ENCODE measurements around the gene STXBP1.

Gene STXBP1

GRCh38 chr9:127660886-127661741 is 49.0 kb downstream of the STXBP1 start:
- no peak for DNase-seq

GRCh38 chr9:127662617-127663016 is 50.5 kb downstream of the STXBP1 start:
- no peak for DNase-seq

DNA sequence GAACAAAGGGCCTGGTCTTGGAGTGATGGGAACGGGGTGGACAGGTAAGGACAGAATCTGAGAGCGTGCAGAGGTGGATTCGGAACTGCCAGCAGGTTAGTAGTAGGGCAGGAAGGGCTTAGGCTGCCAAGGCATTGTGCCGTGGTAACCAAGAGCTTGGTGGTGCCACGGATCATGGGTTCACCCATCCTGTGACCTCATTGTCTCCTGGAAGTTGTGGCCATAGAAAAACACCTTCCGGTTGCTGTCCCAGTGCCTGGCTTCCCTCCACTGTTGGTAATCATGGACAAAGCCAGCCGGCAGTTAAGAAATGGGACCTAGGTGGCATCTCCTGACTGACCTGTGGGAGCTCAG is 52.2 kb downstream of the STXBP1 start:
- no peak for DNase-seq

DNA sequence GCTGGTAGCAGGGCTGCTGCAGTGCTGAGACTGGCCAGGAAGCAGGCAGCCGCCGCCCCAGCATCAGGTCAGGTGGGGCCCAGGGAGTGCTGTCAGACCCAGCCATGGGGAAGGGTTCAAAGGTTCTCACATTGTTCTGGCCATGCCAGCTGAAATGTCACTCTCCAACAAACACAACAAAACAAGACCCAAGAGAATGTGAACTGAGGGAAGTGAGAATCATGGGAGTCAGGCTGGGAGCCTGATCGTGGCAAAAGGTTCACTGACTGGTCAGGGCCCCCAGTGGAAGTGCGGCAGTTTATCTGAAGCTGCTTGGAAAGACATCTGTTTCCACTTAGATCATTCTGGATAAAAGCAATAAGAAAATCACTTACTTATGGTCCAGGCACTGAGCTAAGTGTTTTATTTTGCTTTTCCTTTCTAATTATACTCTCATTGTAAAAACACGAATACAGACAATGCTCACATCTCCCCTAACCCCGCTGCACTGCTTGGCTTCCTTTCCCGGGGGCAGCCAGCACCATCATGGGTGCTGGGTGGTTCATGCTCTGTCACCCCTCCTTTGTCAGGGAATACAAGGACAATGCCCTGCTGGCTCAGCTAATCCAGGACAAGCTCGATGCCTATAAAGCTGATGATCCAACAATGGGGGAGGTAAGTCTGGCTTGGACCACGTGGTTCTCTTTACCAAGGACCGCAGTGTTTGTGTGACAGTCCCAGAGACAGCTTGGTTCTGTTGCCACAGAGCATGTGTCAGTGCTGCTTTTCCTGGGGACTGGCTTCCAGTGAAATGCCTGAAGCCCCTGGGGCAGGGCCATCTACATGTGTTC is 52.8 kb downstream of the STXBP1 start:
- no peak for DNase-seq

GRCh38 chr9:127667127-127667844 is 55.2 kb downstream of the STXBP1 start:
- DNase-seq = no peak

GRCh38 chr9:127667906-127668305 is 55.8 kb downstream of the STXBP1 start:
- DNase-seq = no peak

DNA sequence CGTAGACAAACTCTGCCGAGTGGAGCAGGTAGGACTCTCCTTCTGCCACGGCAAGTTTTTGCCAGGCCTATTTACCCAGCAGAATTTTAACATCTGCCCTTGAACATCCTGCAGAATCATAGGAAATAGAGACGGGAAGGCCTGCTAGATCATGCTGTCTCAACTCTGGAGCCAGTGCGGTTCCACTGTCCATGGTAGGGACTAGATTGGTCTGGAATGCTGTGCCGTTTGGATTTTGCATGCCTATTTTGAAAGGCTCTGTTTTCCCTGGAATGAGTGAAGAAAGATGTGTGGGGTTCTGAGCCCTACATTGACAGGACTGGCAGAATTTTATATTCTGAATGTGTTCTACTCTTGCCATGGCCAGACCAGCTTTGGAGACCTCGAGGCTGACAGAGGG is 61.2 kb downstream of the STXBP1 start:
- no peak for DNase-seq

GRCh38 chr9:127676638-127677037 is 64.6 kb downstream of the STXBP1 start:
- no peak for DNase-seq

- no peak for DNase-seq
Observed at GRCh38 chr9:127679506-127679905, 67.4 kb downstream of the STXBP1 start.

DNA sequence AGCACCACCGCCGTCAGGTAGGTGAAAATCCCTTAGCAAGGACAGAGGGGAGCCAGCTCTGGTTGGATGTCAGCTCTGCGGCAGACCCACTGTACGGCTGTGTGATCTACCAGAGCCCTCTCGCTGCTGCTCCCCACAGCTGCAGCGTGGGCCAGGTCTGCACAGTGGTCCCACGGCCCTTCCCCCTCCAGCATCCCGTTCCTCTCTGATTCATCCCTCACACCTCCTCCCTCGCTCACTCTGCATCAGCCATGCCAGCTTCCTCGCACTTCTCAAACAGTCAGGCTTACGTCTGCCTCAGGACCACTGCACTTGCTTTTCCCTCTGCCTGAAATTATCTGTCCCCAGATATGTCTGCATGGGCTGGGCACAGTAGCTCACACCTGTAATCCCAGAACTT is 68.1 kb downstream of the STXBP1 start:
- no peak for DNase-seq

- no peak for DNase-seq
Observed at GRCh38 chr9:127680846-127681245, 68.8 kb downstream of the STXBP1 start.

GRCh38 chr9:127682351-127683136 is 70.5 kb downstream of the STXBP1 start:
- DNase-seq = no peak

- DNase-seq = no peak
Observed at GRCh38 chr9:127683723-127684122, 71.6 kb downstream of the STXBP1 start.

DNA sequence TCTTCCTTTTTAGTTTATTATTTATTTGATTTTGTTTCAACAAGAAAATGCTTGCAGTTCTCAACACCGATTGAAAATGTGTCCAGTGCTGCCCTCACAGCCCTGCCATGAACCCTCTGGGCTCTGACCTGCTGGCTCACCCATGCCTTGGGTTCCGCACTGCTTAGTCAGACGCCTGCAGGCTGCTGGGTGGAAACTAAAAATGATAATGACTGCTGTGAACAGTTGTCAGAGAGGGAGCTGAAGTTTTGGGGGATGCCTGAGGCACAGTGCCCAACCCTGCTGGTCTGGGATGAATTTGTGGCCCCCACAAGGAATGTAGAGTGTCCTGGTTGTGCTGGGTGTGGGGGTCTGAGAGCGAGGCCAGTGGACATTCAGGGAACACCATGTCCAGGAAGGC is 72.5 kb downstream of the STXBP1 start:
- no peak for DNase-seq

- DNase-seq = no peak
Observed at GRCh38 chr9:127686461-127687393, 74.7 kb downstream of the STXBP1 start.

- DNase-seq = no peak
Observed at GRCh38 chr9:127689329-127690000, 77.4 kb downstream of the STXBP1 start.

GRCh38 chr9:127690735-127691134 is 78.7 kb downstream of the STXBP1 start:
- no peak for DNase-seq

DNA sequence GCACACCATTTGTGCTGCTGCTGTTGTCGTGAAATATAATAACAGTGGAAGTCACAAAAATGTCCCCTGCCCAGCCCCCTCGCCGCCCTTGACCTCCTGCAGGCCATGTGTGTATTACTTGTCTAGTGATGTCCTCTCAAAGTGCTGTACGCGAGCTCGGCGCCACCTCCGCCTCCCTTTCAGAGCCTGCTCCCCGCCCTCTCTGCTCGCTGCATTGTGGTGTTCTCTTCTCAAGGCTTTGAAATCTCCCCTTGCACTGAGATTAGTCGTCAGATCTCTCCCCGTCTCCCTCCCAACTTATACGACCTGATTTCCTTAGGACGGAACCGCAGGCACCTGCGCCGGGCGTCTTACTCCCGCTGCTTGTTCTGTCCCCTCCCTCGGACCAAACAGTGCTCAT is 80.0 kb downstream of the STXBP1 start:
- no peak for DNase-seq

GRCh38 chr9:127693143-127693542 is 81.1 kb downstream of the STXBP1 start:
- no peak for DNase-seq

GRCh38 chr9:127693697-127694096 is 81.6 kb downstream of the STXBP1 start:
- DNase-seq = no peak

Data from activated CD4-positive, CD25-positive, alpha-beta regulatory T cell treated with anti-CD3 and anti-CD28 coated beads, Interleukin-2, amount 50 U/mL, for 72 hours (primary cell).